HL-60 (cell line): Measurements from ENCODE around the gene MYOC.

Experiments
- DNase-seq, 2 experiments: peaks; one replicate each; pipeline ENCODE4 v3.0.0-alpha.2; 2010 to 2020; ENCODE audit warnings: low read depth in 1 of 2, low spot score in 1 of 2
- H3K27ac ChIP-seq: fragments of 250-450 bp; sonication (Bioruptor Pico); replicated peaks from 2 replicates; pipeline ENCODE4 v1.5.1; 2020; ENCODE audit warnings: mild to moderate bottlenecking, moderate library complexity
- H3K27me3 ChIP-seq: fragments of 250-450 bp; sonication (Bioruptor Pico); 2 replicates; pipeline ENCODE4 v1.5.1; 2021; ENCODE audit warnings: mild to moderate bottlenecking, moderate library complexity; ENCODE audit not compliant: insufficient read depth, poor library complexity, severe bottlenecking
- H3K4me3 ChIP-seq: replicated peaks from 2 replicates; pipeline ENCODE4 v1.5.1; 2011; ENCODE audit warnings: mild to moderate bottlenecking, control low read depth, low read length; ENCODE audit not compliant: insufficient read depth
- CTCF ChIP-seq: IDR thresholded peaks from one replicate; pipeline ENCODE4 v1.5.1; 2011; ENCODE audit warnings: low read length, control low read depth, inconsistent platforms; ENCODE audit not compliant: insufficient read depth
- GABPA ChIP-seq: IDR thresholded peaks from 2 replicates; pipeline ENCODE4 v1.6.1; 2012; ENCODE audit warnings: low read depth
- POLR2AphosphoS5 ChIP-seq: IDR thresholded peaks from 2 replicates; pipeline ENCODE4 v1.6.1; 2012; ENCODE audit warnings: low read depth
- SPI1 ChIP-seq: IDR thresholded peaks from 2 replicates; pipeline ENCODE4 v1.6.1; 2012; ENCODE audit warnings: low read depth, mild to moderate bottlenecking, borderline replicate concordance
- TF ChIP-seq, protein P1 (sequence below): IDR thresholded peaks from 2 replicates; pipeline ENCODE4 v1.6.1; 2012; ENCODE audit warnings: low read depth; ENCODE audit not compliant: insufficient replicate concordance

Gene MYOC

GRCh38 chr1:171642197-171642596 lies 10.3 kb downstream of the MYOC start:
- Histone ChIP-seq H3K27me3 (no peaks in the 10 kb centered on the region), H3K27ac (no peak overlapping the region), H3K4me3 (no peak overlapping the region)
- no peak for DNase-seq
- TF ChIP-seq GABPA (no peak), SPI1 (no peak)
- TF ChIP-seq, protein P1, sequence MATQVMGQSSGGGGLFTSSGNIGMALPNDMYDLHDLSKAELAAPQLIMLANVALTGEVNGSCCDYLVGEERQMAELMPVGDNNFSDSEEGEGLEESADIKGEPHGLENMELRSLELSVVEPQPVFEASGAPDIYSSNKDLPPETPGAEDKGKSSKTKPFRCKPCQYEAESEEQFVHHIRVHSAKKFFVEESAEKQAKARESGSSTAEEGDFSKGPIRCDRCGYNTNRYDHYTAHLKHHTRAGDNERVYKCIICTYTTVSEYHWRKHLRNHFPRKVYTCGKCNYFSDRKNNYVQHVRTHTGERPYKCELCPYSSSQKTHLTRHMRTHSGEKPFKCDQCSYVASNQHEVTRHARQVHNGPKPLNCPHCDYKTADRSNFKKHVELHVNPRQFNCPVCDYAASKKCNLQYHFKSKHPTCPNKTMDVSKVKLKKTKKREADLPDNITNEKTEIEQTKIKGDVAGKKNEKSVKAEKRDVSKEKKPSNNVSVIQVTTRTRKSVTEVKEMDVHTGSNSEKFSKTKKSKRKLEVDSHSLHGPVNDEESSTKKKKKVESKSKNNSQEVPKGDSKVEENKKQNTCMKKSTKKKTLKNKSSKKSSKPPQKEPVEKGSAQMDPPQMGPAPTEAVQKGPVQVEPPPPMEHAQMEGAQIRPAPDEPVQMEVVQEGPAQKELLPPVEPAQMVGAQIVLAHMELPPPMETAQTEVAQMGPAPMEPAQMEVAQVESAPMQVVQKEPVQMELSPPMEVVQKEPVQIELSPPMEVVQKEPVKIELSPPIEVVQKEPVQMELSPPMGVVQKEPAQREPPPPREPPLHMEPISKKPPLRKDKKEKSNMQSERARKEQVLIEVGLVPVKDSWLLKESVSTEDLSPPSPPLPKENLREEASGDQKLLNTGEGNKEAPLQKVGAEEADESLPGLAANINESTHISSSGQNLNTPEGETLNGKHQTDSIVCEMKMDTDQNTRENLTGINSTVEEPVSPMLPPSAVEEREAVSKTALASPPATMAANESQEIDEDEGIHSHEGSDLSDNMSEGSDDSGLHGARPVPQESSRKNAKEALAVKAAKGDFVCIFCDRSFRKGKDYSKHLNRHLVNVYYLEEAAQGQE = no peak

GRCh38 chr1:171641076-171641864 lies 11.2 kb downstream of the MYOC start:
- Histone ChIP-seq H3K4me3 (no peak overlapping the region), H3K27ac (no peak overlapping the region), H3K27me3 (no peaks in the 10 kb centered on the region)
- DNase-seq = no peak
- TF ChIP-seq SPI1 = no peak
- TF ChIP-seq CTCF = no peak
- TF ChIP-seq GABPA = no peak
- TF ChIP-seq POLR2AphosphoS5 = no peak
- TF ChIP-seq, protein P1 = no peak

GRCh38 chr1:171640225-171640624 lies 12.3 kb downstream of the MYOC start:
- Histone ChIP-seq H3K27me3 (no peaks in the 10 kb centered on the region), H3K4me3 (no peak overlapping the region), H3K27ac (no peak overlapping the region)
- DNase-seq = no peak
- TF ChIP-seq POLR2AphosphoS5 (no peak), GABPA (no peak), SPI1 (no peak), CTCF (no peak)
- TF ChIP-seq, protein P1 = no peak
